ENCODE results near the gene ROPN1.

DNA sequence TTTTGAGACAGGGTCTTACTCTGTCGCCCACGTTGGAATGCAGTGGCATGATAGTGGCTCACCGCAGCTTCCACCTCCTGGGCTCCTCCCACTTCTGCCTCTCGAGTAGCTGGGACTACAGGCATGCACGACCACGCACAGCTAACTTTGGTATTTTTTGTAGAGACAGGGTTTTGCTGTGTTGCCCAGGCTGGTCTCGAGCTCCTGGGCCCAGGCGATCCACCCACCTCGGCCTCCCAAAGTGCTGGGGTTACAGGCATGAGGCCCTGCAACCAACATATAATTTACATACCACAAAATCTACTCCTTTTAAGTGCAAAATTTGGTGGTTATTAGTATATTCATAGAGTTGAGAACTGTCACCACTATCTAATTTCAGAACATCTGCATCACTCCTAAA is 62.6 kb downstream of the ROPN1 start:
- TF ChIP-seq, protein P1, sequence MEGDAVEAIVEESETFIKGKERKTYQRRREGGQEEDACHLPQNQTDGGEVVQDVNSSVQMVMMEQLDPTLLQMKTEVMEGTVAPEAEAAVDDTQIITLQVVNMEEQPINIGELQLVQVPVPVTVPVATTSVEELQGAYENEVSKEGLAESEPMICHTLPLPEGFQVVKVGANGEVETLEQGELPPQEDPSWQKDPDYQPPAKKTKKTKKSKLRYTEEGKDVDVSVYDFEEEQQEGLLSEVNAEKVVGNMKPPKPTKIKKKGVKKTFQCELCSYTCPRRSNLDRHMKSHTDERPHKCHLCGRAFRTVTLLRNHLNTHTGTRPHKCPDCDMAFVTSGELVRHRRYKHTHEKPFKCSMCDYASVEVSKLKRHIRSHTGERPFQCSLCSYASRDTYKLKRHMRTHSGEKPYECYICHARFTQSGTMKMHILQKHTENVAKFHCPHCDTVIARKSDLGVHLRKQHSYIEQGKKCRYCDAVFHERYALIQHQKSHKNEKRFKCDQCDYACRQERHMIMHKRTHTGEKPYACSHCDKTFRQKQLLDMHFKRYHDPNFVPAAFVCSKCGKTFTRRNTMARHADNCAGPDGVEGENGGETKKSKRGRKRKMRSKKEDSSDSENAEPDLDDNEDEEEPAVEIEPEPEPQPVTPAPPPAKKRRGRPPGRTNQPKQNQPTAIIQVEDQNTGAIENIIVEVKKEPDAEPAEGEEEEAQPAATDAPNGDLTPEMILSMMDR (conservative IDR thresholded peaks at IDR 0.05; ENCODE audit: low read depth in 2 of 2) = no peak
- TF ChIP-seq EZH2phosphoT487 (IDR thresholded peaks at IDR 0.05; ENCODE audit: unreplicated experiment) = no peak

Measured in GM23338 (cell line).